Neural crest cell (in vitro differentiated cells): ENCODE results near the gene BAAT. TPM values are rescaled to one million over a fixed set of nuclear protein-coding genes. Genes with fewer than 3 reads are reported as not detected.

Experiments
- DNase-seq: peaks from one replicate; pipeline ENCODE4 v3.0.0; 2021; ENCODE audit warnings: low read depth, mixed read lengths, low spot score
- H3K27ac Mint-ChIP-seq: one replicate; pipeline ENCODE4 v1.8.0; 2021; ENCODE audit warnings: mild to moderate bottlenecking, mixed read lengths; ENCODE audit not compliant: unreplicated experiment
- H3K27me3 Mint-ChIP-seq: 2 replicates; pipeline ENCODE4 v1.8.0; 2021; ENCODE audit warnings: low read depth, mild to moderate bottlenecking, mixed read lengths
- H3K36me3 Mint-ChIP-seq: 2 replicates; pipeline ENCODE4 v1.8.0; 2021; ENCODE audit warnings: low read depth, mild to moderate bottlenecking, mixed read lengths
- H3K4me1 Mint-ChIP-seq: 2 replicates; pipeline ENCODE4 v1.8.0; 2021; ENCODE audit warnings: mixed read lengths
- H3K4me3 Mint-ChIP-seq: one replicate; pipeline ENCODE4 v1.8.0; 2021; ENCODE audit warnings: mild to moderate bottlenecking, mixed read lengths
- H3K9me3 Mint-ChIP-seq: 2 replicates; pipeline ENCODE4 v1.8.0; 2021; ENCODE audit warnings: mixed read lengths
- total RNA-seq: library from RNA; stranded (reverse); gene quantifications from 2 replicates; pipeline ENCODE4 v1.2.1, GENCODE V29; 2021
- TF ChIP-seq, protein P1 (sequence below): fragments of 200-600 bp; sonication (generic); conservative IDR thresholded peaks from 2 replicates; pipeline ENCODE4 v1.5.0; 2021; ENCODE audit warnings: antibody characterized with exemption, mild to moderate bottlenecking

Gene BAAT
- total RNA-seq, 1 donor from 2014 or later, result 0.30 TPM

- Mint-ChIP-seq H3K4me1 (no peaks in the 10 kb centered on the region), H3K4me3 (no peak overlapping the region), H3K36me3 (peaks cover 27% of the 10 kb centered on the region), H3K27me3 (no peaks in the 10 kb centered on the region), H3K9me3 (peaks cover 19% of the 10 kb centered on the region), H3K27ac (no peak overlapping the region)
- DNase-seq, result no peak
- TF ChIP-seq, protein P1, sequence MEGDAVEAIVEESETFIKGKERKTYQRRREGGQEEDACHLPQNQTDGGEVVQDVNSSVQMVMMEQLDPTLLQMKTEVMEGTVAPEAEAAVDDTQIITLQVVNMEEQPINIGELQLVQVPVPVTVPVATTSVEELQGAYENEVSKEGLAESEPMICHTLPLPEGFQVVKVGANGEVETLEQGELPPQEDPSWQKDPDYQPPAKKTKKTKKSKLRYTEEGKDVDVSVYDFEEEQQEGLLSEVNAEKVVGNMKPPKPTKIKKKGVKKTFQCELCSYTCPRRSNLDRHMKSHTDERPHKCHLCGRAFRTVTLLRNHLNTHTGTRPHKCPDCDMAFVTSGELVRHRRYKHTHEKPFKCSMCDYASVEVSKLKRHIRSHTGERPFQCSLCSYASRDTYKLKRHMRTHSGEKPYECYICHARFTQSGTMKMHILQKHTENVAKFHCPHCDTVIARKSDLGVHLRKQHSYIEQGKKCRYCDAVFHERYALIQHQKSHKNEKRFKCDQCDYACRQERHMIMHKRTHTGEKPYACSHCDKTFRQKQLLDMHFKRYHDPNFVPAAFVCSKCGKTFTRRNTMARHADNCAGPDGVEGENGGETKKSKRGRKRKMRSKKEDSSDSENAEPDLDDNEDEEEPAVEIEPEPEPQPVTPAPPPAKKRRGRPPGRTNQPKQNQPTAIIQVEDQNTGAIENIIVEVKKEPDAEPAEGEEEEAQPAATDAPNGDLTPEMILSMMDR, result no peak
These were observed 33.2 kb upstream of the BAAT start for GRCh38 chr9:101417977-101418376.

DNA sequence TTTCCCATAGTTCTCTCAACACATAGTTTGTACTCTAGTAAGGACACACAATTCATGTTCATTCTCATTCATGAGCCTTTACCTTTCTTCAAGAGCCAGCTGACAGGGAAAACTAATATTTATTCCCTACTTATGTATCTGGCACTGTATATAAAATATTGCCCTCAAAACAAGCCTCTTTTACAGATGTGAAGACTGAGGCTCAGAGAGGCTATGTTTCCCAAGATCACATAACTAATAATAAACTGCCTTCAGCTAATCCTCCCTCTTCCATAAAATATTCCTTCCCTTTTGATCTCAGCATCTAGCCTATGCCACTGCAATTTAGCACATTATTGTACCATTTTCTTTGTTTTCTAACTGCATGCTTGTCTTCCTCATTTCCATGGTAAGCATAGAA, 32.6 kb upstream of the BAAT start:
- peaks cover 32% of the 10 kb centered on the region for H3K36me3 Mint-ChIP-seq
- no peaks in the 10 kb centered on the region for H3K4me1 Mint-ChIP-seq
- no peak overlapping the region for H3K4me3 Mint-ChIP-seq
- DNase-seq, result no peak
- no peak overlapping the region for H3K27ac Mint-ChIP-seq
- H3K9me3 Mint-ChIP-seq, result peaks cover 24% of the 10 kb centered on the region
- TF ChIP-seq, protein P1, result no peak
- H3K27me3 Mint-ChIP-seq, result no peaks in the 10 kb centered on the region

- Mint-ChIP-seq H3K9me3 (peaks cover 30% of the 10 kb centered on the region), H3K4me1 (no peaks in the 10 kb centered on the region), H3K36me3 (peaks cover 45% of the 10 kb centered on the region), H3K27me3 (no peaks in the 10 kb centered on the region), H3K27ac (no peak overlapping the region), H3K4me3 (no peak overlapping the region)
- TF ChIP-seq, protein P1, result no peak
- DNase-seq, result no peak
These were observed 30.8 kb upstream of the BAAT start for GRCh38 chr9:101415578-101415977.

GRCh38 chr9:101414839-101415238, 30.0 kb upstream of the BAAT start:
- TF ChIP-seq, protein P1, result no peak
- Mint-ChIP-seq H3K9me3 (peaks cover 30% of the 10 kb centered on the region), H3K27ac (no peak overlapping the region), H3K36me3 (peaks cover 51% of the 10 kb centered on the region), H3K4me1 (no peaks in the 10 kb centered on the region), H3K4me3 (no peak overlapping the region), H3K27me3 (no peaks in the 10 kb centered on the region)
- DNase-seq, result no peak

- Mint-ChIP-seq H3K4me3 (no peak overlapping the region), H3K4me1 (no peaks in the 10 kb centered on the region), H3K36me3 (peaks cover 86% of the 10 kb centered on the region), H3K27me3 (no peaks in the 10 kb centered on the region), H3K27ac (no peak overlapping the region), H3K9me3 (peaks cover 53% of the 10 kb centered on the region)
- no peak for DNase-seq
- TF ChIP-seq, protein P1, result no peak
These were observed 24.3 kb upstream of the BAAT start for GRCh38 chr9:101409079-101409477.
